Activated CD4-positive, alpha-beta T cell treated with anti-CD3 and anti-CD28 coated beads, Interleukin-2, Interleukin-6, amounts not matched to agents 100 ng/mL and 50 ng/mL, durations not matched to agents 16 hours and 8 hours (primary cell): ENCODE data around the gene SLC17A1.
"Not testable (repeated sequence)": the region's sequence is repeated elsewhere in the genome, so short reads cannot be mapped to it uniquely, and the experiment has no call there.

Experiments
- DNase-seq: peaks from one replicate; pipeline ENCODE4 v3.0.0-alpha.2; 2020

SLC17A1 gene

DNA sequence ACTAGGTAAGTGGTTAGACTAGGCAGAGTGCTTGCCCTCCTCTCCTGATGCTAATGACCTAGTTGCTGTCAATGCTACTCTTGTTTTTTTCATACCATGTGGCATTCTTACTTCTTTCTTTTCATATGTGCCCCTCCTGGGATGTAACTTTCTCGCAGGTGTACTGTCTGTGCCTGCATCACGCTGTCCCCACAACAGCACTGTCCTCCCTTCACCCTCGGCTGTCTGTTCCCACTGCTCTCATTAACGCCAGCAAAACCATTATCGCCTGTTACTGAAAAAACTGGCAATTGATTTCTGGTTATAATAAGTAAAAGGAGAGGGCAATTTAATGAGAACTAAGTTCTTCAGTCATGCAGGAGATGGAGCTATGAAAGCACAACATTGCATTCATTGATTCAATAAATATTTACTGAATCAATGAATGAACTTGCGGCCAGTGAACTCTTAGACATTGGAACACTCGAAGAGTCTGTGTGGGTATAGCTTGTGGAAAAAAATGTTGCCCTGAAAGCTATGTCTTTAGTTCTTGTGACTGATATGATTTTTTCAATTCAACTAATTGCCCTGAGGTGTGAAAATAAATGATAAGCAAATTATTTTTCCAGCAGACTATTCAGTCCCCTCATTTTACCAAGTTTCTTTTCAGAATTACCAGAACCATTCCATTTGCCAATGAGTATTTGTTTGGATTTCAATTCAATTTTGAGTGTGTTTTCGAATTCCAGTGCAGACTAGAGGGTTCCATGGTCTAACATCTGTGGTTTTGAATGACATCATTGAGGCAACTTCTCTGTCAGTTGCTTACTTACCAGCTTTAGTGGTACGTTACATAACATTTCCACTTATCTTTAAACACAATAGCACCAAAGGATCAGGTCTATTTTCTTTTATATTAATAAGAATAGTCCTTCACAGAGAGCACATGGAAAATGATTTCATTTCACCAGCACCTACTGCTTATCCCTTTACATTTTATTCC is 75.2 kb downstream of the SLC17A1 start:
- no peak for DNase-seq

DNA sequence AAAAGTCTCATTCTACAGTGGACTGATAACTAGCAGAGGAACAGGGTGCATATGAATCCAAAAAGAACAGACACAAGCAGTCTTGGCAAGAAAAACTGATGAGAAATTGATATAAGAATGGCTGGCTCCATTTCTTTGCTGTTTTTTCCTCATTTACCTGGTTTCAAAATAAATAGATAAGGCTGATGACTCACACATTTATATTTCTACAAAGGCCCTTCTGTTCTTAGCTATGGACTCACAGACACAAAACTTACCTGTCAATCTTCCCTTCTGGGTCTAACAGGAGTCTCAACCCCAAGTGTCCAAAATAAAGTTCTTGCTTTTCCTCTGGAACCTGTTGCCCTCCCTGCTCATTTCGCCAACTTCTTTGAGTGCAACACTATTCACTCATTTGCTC is 76.4 kb downstream of the SLC17A1 start:
- no peak for DNase-seq

DNA sequence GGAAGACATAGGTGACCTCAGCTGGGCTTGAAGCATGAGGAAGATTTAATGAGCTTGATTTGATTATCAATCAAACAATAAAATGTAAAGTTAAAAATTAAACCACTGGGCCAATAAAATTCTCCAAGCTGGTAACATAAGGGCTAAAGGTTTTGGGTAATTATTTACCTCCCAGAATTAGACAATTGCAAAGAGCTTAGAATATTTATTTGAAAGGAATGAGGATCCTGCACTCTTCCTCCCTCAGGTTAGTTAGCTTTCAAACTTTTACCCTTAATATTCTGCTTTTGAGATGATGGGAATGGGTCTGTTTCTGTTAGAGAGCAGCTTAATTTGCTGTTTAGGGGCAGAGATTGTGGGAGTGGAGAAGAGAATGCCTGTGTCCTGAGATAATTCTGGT is 77.3 kb downstream of the SLC17A1 start, which contains the start of gene SLC17A4:
Gene SLC17A4 (plus strand): TSS at position 208 of the 400 bp plus-strand sequence. CDS start 7,221 bp downstream, outside the sequence.
- no peak for DNase-seq

DNA sequence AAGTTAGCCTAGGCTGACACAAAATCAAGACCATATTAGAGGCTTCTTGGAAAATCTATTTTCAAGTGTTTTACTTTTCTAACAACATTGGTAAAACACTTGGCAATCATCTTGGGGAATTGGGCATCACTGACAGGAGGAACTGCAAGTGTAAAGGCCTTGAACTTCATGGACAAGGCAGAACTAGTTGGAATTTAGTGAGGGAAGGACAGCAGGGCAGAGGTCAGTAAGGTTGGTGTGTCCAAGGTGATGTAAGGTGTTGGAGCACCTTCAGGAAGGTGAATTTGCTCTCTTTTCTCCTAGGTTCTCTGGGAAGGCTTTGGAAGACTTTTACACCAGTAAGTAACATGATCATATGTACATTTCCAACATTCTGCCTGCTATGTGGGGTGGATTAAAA is 78.8 kb downstream of the SLC17A1 start:
- no peak for DNase-seq

DNA sequence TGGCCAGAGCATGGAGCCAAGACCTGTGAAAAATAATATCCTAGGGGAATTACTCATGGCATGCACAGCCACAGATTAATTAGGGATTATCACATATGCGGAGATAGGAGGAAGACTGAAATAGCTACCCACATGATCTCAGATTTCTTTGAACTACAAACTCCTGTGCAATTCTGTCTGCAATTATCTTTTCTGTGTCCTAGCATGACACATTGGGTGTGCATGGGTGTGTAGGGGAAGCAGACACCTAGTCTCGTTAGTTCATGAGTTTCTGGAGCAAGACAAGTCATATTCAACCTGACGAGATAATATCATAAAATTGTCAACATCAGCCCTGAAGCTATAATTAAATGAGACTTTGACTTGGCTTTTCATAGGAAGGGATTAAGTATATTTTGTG is 80.9 kb downstream of the SLC17A1 start:
- no peak for DNase-seq

DNA sequence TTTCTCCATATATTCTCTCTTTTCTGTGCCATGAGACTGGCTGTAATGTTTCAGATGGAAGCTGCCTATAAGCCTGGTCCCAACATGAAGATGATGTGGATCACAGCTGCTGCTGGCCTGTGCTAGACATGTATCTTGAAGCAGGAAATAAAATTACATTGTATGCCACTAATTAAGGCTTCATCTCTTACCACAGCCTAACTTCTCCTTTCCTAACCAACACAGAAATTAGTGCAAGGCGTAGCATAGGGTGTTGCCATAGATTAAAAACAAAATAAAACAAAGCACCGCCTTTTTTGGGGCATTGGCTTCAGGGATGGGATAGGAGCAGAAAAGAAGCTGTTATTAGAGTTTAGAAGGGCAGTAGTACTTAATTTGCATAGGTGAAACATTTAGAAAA is 82.0 kb downstream of the SLC17A1 start:
- no peak for DNase-seq

DNA sequence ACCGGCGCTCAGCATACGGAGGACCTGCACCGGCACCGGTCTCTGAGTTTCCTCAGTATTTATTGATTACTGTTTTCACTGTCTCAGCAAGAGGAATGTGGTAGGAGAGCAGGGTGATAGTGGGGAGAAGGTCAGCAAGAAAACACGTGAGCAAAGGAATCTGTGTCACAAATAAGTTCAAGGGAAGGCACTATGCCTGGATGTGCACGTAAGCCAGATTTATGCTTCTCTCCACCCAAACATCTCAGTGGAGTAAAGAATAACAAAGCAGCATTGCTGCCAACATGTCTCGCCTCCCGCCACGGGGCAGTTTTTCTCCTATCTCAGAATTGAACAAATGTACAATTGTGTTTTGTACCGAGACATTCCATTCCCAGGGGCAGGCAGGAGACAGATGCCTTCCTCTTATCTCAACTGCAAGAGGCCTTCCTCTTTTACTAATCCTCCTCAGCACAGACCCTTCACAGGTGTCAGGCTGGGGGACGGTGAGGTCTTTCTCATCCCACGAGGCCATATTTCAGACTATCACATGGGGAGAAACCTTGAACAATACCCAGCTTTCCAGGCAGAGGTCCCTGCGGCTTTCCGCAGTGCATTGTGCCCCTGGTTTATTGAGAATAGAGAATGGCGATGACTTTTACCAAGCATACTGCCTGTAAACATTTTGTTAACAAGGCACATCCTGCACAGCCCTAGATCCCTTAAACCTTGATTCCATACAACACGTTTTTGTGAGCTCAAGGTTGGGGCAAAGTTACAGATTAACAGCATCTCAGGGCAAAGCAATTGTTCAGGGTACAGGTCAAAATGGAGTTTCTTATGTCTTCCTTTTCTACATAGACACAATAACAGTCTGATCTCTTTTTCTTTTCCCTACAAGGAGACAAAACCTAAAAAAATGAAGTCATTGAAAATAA is 83.0 kb downstream of the SLC17A1 start:
- DNase-seq: not testable (repeated sequence)

DNA sequence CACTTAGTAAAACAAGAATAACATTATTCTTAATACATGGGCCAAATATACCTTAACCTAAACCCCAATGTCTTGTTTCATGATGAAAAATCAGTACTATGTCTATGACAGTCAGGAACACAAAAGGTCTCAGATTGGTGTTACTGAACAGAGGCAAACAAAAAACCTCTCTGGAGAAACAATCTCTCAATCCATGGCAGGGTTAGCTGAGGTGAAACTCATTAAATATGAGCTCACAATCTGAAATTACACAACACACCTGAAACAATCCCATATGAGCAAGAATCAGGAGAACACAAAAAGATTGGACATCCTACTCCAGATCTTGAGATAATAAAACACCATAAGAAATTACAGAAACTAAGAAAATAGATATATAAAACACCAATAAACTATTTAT is 83.8 kb downstream of the SLC17A1 start:
- DNase-seq: no peak

DNA sequence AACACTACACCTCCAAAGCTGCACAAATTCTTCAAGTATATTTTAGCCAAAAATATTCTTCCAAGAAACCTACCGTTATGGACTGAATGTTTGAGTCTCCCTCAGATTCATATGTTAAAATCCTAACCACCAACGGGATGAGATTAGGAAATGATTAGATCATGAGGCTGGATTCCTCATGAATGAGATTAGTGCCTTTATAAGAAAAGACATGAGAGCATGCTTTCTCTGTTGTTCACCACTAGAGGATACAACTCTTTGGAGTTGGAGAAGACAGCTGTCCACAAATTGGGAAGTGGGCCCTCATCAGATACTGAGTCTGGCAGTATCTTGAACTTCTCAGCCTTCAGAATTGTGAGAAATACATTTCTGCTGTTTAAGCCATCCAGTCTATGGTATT is 84.4 kb downstream of the SLC17A1 start:
- no peak for DNase-seq

DNA sequence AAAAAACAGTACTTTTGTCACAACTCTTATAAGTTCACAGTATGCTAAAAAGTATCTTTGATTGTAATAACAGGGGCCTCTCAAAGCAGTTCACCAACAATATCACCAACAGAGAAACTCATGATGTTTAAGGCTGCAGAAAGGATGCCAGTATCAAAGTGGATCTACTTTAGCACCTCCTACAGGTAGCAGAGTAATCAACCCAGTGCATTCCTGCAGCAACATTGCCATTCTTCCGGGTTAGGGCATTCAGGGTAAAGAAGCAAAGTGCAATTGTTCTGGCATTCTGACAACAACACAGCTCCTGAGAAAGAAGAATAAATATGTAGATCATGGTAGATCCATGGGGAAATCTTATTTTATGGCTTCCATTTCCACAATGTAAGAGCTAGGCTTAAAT is 84.9 kb downstream of the SLC17A1 start:
- no peak for DNase-seq

DNA sequence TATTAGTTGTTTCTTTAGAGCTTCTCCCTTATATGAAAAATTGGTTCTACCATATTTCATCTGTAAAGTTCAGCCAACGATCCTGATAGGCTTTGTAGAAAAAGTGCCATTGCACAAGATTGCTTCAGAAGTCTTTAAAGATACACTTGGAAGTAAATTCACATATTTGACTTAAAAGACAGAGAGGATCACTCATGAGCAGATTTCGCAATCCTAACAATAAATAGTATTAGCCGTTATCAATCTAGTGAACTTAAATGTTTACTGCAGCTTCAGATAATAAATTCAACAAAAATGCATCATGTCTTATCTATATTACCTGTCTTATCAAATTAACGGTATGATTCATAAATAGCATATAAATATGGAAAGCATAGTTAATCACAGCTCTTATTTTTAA is 86.0 kb downstream of the SLC17A1 start:
- no peak for DNase-seq

DNA sequence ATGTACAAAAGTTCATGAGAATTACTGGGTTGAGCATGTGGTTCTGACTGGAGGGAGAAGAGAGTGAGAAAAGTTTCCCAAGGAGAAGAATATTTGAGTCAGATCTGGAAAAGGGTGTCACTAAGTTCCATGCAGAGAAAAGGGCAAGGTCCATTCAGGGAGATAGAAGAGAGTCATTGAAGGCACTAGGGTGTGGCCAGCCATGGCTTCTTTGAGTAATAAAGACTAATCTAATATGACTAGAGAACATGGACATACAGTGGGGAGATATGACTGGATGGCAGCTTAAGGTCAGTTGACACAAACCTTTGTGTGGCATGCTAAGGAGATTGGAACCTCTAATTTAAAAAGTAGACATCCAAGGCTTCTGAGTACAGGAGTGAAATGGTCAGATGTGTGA is 88.0 kb downstream of the SLC17A1 start:
- no peak for DNase-seq

DNA sequence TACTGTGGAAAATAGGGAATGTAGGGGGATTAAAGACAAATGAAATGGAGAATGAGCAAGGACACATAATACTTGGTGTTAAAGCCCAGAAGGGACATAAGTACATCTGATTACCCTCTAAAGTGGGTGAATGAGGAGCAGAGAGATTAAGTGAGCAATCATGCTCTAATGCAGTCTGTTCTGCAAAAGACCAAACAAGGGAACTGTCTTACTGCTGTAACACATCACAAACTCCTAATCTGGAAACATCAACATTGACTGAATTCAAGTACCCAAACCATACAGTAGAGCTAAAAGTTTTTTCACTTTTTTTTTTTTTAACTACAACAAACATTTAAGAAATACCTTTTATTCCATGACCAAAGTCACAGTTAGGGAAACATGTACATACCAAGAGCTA is 96.6 kb downstream of the SLC17A1 start:
- no peak for DNase-seq
